GM19397 (cell line): ENCODE measurements around the gene PORCN.
"Not testable (repeated sequence)": the region's sequence is repeated elsewhere in the genome, so short reads cannot be mapped to it uniquely, and the experiment has no call there.

Experiments
- ATAC-seq: cut with Tn5 transposase; IDR thresholded peaks from one replicate; pipeline ENCODE4 v1.9.1; 2021; ENCODE audit warnings: mild to moderate bottlenecking, moderate library complexity; ENCODE audit not compliant: unreplicated experiment

PORCN gene

DNA sequence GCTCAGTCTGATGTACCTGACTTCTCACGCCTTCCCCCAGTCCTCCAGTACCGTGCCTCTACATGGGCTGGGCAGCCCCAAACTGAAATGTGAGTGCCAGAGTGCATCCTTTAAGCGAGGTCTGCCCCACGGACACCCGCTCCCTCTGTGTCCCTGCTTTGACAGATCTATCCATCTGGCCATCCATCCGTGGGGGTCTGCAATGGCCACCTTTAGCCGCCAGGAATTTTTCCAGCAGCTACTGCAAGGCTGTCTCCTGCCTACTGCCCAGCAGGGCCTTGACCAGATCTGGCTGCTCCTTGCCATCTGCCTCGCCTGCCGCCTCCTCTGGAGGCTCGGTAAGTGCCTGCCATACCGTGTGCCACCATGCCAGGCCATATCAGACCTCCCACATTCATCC is 827 bp downstream of the PORCN start:
- ATAC-seq: no peak

DNA sequence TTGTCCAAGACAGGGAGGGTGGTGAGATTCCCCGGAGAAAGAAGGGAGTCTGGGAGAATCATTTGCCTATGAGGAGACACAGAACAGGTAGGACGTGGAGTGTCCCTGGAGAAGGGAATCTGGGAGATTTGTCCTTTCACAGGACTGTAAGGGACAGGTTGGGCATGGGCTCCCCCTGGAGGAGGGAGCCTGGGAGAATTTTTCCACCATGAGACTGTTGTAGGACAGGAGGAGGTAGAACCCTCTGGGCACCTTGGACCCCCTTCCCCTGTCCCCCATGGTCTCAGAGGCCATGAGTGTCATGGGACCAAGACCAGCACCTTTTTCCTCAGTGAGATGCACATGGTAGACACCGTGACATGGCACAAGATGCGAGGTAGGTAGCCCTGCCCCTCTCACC is 2.8 kb downstream of the PORCN start:
- no peak for ATAC-seq

DNA sequence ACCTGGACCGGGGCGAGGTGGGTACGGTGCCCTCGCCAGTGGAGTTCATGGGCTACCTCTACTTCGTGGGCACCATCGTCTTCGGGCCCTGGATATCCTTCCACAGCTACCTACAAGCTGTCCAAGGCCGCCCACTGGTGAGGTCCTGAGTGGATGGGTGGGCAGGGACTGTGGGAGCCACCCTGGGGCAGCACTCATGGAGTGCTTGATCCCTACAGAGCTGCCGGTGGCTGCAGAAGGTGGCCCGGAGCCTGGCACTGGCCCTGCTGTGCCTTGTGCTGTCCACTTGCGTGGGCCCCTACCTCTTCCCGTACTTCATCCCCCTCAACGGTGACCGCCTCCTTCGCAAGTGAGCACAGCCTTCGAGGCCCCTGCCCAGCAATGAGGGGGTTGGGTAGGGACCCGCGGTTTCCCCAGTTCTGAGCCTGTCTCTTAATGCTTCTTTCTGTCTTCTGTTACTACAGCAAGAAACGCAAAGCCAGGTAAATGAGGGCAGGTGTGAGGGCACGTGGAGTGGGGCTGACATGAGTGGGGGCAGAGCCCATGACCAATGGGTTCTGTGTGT is 3.7 kb downstream of the PORCN start:
- no peak for ATAC-seq

DNA sequence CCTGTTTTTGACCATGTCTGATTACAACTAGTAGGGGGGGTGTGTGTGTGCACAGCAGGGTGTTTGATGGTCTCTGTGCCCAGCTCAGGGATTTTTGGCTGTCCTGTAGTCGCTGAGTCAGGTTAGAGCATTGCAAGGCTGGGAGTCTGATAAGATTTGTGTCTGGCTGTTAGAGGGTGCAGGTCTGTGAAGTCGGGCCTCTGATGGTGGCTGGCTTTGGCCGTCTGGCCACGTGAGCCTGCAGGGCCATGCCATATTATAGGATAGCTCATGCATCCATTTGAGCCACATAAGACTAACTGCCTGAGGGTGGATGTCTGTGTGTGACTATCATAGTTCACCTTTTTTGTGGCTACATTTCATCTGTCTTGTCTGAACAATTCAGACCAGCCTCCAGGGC is 4.9 kb downstream of the PORCN start:
- ATAC-seq: no peak

DNA sequence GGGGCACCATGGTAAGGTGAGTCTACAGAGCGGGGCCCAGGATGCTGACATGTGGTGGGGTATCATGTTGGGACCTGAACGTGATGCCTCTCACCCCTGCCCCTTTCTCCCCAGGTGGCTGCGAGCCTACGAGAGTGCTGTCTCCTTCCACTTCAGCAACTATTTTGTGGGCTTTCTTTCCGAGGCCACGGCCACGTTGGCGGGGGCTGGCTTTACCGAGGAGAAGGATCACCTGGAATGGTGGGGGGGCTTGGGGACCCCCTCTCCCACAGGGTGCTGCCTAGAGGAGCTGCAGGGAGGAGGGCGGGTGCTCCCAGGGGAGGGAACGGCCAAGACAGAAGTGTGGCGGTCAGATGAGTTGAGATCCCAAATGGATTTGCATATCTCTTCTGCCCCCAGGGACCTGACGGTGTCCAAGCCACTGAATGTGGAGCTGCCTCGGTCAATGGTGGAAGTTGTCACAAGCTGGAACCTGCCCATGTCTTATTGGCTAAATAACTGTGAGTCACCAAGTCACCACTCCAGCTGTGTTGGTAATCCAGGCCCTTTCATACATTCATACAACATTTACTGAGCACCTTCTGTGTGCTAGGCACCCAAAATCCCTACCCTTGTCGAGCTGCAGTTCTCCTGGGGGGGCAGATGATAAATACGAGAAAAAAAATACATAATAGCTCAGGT is 5.5 kb downstream of the PORCN start:
- ATAC-seq: no peak

DNA sequence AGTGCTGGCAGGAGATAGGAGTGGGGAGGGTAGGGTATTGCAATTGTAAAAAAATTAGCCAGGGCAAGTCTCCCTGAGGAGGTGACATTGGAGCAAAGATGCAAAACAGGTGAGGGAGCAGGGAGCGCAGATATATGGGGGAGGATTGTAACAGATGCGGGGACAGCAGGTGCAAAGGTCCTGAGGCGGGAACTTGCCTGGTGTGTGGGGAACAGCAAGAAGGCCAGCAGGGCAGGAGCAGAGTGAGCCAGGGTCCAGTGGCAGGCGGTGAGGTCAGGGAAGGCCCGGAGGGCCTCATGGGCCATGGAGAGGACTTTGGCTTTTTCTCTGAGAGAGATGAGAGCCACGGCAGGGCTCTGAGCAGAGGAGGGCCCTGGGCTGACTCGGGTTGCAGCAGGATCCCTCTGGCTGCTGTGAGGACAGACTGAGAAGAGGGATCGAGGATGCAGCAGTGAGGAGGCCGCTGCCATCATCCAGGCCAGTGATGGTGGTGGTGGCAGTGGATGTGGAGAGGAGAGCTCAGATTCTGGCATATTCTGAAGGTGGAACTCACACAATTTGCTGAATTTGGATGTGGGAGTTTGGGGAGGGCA is 6.2 kb downstream of the PORCN start:
- ATAC-seq: no peak

DNA sequence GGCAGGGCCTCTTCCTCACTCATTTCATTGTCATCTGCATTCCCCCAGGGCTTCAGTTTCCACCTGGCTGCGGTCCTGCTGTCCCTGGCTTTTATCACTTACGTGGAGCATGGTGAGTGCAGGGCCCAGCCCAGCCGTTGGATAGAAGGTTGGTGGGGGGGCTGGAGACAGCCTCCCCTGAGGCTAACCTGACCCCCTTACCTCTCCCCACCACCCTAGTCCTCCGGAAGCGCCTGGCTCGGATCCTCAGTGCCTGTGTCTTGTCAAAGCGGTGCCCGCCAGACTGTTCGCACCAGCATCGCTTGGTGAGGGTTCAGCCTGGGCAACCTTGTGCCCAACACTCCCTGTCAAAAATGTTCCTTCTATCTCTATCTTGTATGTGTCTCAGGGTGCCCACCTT is 7.0 kb downstream of the PORCN start:
- ATAC-seq: no peak

DNA sequence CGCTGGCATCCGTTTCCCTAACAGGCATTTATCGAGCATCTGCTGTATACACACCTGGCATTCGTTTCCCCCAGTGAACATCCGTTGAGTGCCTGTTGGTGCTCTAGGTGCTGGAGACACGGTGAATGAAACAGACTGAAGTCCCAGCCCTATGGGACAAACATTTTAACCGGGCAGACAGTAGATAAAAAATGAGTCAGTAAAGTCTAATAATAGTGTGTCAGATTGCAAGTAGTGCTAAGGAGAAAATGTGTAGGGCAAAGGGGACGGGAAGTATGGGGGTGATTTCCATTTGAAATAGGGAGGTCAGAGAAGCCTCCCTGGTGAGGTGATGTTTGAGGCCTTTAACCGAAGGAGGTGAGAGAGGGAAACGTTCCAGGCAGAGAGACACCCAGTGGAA is 7.5 kb downstream of the PORCN start:
- ATAC-seq: no peak

DNA sequence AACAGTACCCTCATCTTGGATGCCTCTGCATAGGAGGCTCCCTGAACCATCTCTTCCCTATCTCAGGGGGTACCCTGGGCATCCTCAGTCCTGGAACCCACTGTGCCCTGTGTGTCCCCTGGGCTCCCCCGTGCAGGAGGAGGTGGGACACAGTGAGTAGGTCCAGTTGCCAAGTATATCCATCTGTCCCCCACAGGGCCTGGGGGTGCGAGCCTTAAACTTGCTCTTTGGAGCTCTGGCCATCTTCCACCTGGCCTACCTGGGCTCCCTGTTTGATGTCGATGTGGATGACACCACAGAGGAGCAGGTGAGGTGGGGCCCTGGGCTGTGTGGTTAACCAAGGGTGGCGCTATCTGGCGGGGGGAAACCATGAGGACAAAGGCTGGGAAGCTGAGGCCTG is 8.2 kb downstream of the PORCN start:
- no peak for ATAC-seq

DNA sequence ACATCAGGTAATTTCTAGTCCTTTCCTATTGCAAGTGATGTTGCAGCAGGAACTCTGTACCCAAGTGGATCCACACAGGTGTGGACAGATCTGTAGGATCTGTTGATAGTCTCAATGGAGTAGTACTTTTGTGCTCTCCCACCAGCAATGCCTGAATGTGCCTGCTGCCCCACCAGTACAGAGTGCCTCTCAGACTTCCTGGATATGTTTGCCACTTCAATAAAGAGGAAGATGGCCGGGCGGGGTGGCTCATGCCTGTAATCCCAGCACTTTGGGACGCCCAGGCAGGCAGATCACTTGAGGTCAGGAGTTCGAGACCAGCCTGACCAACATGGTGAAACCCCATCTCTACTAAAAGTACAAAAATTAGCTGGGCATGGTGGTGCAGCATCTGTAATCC is 10.7 kb downstream of the PORCN start:
- not testable (repeated sequence) for ATAC-seq

DNA sequence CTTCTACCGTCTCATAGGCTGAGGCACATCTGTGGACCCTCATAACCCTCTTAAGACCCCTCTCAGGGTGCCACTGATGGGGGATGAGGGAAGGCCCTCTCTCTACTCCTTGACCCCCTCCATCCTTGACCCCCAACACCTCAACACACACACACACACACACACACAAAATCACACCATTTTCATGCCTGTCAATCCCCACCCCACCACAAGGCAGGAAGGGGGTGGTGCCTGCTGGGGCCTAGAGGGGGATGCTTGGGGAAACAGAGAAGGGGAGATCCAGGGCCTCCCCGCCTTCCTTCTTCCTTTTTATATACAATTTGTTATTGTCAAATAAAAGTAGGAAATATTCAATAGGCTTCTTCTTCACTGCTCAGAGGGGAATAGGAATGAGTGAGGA is 11.7 kb downstream of the PORCN start:
- no peak for ATAC-seq

DNA sequence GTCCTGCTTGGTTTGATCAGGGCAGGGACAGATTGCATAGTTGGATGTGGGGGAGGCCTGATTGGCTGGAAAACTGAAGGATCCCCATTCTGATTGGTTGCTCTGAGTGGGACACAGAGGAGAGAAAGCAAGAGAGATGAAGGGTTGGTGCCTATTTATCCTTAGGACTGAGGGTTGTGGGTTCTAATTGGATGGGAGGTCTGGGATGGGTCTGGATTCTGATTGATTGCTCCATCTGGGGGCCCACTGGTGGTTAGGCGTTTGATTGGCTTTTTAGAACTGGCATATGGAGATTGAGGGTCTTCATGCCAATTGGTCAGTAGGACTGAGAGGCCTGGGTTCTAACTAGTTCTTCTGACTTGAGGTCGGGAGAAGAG is 12.2 kb downstream of the PORCN start:
- ATAC-seq: no peak

DNA sequence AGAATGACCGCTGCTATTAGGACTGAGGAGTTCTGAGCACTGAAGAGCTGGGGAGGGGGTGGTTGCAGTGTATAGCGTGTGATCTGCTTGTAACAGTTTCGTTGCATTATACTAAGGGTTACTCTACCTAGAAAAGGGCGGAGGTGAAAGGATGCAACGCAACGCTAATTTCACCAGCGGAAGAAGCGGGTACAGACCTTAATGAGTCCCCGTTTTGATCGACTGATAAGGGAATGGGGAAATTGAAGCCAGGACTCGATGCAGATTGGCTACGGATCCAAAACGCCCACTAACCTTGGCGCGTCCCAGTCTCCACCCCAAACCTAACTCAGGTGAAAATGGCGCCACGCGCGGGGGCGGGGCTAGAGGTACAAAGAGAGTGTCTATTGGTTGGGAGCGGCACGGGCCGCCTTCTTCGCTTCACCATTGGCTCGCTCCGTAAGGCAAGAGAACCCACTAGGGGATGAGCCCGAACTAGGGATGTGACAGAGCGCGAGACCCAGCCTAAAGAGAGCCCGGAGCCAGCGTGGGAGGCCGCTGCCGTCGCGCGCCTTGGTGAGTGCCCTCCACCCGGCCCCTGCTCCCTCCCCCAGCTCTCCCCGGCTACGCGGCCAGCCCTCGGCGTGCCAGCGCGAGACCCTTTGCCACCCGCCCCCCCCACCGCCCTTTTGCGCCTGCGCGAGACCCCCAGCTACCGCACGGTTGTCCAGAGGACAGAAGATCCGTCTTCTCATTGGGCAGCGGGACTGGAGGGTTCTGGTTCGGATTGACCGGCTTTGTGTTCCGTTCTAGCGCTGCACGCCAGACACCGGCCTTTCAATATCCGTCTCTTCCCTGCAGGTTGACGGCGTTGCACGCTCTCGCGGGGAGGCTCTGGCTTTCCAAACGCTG is 12.8 kb downstream of the PORCN start, which contains the start of gene EBP:
Gene EBP (plus strand): TSS at position 456 of the 891 bp plus-strand sequence. CDS start 1,964 bp downstream, outside the sequence.
- ATAC-seq: peak; percentile 98

DNA sequence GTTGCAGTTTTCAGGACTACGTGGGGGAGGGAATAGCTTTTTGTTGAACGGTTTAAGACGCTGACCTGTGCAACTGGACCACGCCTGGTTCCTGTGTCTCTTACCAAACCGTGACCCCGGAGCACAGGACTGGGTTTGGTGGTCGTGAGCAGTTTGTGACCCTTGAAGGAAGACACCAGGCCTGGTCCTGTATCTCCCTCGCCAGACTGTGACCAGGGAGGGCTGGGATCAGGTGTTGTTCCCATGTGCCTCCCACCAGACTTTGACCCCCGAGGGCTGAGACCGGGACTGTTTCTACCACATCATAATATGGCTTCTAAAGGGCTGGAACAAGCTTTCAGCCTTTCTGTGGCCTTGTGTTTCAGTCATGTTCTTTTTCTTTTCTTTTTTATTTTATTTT is 13.5 kb downstream of the PORCN start:
- no peak for ATAC-seq

DNA sequence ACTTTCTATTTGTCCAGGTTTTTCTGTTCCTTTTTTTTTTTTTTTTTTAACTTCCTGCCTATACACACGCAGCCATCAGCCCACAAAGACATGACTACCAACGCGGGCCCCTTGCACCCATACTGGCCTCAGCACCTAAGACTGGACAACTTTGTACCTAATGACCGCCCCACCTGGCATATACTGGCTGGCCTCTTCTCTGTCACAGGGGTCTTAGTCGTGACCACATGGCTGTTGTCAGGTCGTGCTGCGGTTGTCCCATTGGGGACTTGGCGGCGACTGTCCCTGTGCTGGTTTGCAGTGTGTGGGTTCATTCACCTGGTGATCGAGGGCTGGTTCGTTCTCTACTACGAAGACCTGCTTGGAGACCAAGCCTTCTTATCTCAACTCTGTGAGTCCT is 14.9 kb downstream of the PORCN start:
- ATAC-seq: no peak

DNA sequence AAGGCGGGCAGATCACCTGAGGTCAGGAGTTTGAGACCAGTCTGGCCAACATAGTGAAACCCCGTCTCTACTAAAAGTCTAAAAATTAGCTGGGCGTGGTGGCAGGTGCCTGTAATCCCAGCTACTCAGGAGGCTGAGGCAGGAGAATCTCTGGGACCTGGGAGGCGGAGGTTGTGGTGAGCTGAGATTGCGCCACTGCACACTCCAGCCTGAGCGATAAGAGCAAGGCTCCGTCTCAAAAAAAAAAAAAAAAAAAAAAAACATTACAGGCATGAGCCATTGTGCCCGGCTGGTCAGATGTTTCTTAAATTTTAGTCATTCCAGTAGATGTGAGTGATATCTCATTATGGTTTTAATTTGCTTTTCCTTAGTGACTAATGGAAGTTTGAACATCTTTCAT is 17.1 kb downstream of the PORCN start:
- not testable (repeated sequence) for ATAC-seq

DNA sequence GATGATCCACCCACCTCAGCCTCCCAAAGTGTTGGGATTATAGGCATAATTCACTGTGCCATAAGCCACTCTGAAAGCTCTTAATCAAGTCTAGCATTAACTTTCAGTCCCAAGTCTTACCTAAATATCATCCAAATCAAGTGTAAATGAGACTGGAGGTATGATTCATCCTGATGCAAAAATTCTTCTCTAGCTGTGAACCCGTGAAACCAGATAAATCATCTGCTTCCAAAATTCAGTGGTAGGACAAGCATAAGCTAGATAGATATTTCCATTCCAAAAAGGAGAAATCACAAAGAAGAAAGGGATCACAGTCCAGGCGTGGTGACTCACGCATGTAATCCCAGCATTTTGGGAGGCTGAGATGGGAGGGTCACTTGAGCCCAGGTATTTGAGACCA is 21.9 kb downstream of the PORCN start:
- ATAC-seq: no peak

DNA sequence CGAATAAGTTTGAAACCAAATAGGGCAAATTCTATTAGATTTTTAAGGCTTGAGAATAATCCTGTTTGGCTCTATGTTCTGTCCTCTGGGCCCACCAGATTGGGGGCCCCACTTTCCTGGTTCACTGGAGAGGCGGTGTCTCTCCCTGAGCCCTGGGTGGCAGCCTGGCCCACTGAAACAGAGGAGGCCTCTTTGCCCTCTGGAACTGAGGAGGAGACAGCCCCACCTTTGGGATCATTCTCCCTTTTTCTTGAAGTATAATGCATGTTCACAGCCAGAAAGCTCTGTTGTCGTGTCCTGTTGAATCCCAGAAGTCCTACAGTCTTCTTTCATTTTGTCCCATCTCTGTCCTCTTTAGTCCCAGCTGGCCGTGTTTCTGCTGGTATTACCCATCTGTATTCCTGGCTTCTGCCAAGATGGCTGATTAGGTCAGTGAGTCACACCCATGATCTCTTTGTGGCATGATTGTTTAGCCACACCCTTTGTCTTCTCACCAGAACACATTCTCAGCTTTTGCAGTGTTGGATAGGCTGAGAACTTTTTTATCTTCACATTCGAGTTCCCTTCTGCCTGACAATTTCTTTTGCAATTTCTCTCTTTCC is 22.7 kb downstream of the PORCN start:
- ATAC-seq: no peak

DNA sequence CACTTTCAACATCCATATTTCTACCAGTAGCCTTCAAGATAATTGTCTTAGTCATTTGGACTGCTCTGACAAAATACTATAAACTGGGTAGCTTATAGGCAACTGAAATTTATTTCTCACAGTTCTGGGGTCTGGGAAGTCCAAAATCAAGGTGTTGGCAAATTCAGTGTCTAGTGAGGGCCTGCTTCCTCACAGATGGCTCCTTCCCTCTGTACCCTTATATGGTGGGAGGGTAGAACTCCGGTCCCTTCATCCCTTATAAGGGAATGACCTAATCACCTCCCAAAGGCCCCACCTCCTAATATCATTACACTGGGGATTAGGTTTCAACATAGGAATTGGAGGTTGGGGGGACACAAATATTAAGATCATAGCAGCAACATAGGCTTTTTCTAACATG is 23.4 kb downstream of the PORCN start:
- no peak for ATAC-seq

DNA sequence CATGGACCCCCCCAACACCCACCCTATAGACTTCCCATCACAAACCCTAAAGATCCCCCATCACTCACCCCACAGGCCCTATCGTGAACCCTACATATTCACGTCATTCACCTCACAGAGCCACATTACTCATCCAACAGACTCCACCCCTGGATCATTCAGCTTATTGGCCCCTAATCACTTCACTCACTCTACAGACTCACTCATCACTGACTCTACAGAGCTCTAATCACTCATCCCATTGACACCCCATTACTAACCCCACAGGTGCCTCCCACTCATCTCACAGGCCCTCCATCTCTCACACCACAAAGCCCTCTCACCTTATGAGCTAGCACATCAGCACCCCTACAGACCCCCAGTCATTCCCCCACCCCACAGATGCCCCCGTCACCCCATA is 24.4 kb downstream of the PORCN start:
- no peak for ATAC-seq

DNA sequence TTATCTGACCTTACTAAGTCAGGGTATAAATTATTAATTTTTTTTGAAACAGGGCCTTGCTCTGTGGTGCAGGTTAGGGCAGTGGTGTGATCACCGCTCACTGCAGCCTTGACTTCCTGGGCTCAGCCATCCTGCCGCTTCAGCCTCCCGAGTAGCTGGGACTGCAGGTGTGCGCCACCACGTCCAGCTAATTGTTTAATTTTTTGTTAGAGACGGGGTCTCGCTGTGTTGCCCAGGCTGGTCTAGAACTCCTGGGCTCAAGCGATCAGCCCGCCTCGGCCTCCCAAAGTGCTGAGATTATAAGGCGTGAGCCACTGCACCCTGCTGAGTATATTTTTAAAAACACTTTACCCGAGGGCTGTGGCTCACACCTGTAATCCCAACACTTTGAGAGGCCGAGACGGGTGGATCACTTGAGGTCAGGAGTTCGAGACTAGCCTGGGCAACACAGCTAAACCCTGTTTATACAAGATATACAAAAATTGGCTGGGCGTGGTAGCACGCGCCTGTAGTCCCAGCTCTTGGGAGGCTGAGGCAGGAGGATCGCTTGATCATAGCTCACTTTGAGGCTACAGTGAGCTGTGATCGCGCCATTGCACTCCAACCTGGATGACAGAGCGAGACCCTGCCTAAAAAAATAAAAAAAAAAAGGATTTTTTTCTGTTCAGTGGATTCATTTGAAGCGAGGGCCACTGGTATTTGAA is 30.0 kb downstream of the PORCN start:
- ATAC-seq: no peak
